ENCODE measurements around the gene MBD2. TPM values are rescaled to one million over a fixed set of nuclear protein-coding genes. Genes with fewer than 3 reads are reported as not detected.
A peak's percentile ranks its signal among the peaks of the same experiment; 100 is the strongest.

MBD2 gene
- total RNA-seq, 1 donor from 2014 or later: 52.2 TPM

GRCh38 chr18:54159906-54160305, 64.6 kb downstream of the MBD2 start:
- no peak overlapping the region for H3K4me3 Mint-ChIP-seq (ENCODE audit: unreplicated experiment)
- DNase-seq (ENCODE audit: low spot score): no peak
- peaks cover 43% of the 10 kb centered on the region for H3K36me3 Mint-ChIP-seq (ENCODE audit: low read depth)
- H3K9me3 Mint-ChIP-seq (ENCODE audit: low read depth): no peaks in the 10 kb centered on the region
- peaks cover 45% of the 10 kb centered on the region for H3K4me1 Mint-ChIP-seq (ENCODE audit: low read depth)
- TF ChIP-seq CTCF (IDR thresholded peaks at IDR 0.05): no peak
- no peak overlapping the region for H3K27ac Mint-ChIP-seq (ENCODE audit: unreplicated experiment)
- H3K27me3 Mint-ChIP-seq (ENCODE audit: low read depth): no peaks in the 10 kb centered on the region

- TF ChIP-seq CTCF (IDR thresholded peaks at IDR 0.05): no peak
- Mint-ChIP-seq H3K4me3 (ENCODE audit: unreplicated experiment) (no peak overlapping the region), H3K27me3 (ENCODE audit: low read depth) (no peaks in the 10 kb centered on the region), H3K9me3 (ENCODE audit: low read depth) (no peaks in the 10 kb centered on the region), H3K27ac (ENCODE audit: unreplicated experiment) (peak overlapping the region; percentile 32), H3K36me3 (ENCODE audit: low read depth) (peaks cover 42% of the 10 kb centered on the region), H3K4me1 (ENCODE audit: low read depth) (peaks cover 36% of the 10 kb centered on the region)
- DNase-seq (ENCODE audit: low spot score): no peak
Measured at GRCh38 chr18:54157646-54158385, 66.7 kb downstream of the MBD2 start.

- peaks cover 38% of the 10 kb centered on the region for H3K36me3 Mint-ChIP-seq (ENCODE audit: low read depth)
- H3K27me3 Mint-ChIP-seq (ENCODE audit: low read depth): no peaks in the 10 kb centered on the region
- no peak overlapping the region for H3K4me3 Mint-ChIP-seq (ENCODE audit: unreplicated experiment)
- H3K4me1 Mint-ChIP-seq (ENCODE audit: low read depth): peaks cover 24% of the 10 kb centered on the region
- TF ChIP-seq CTCF (IDR thresholded peaks at IDR 0.05): no peak
- H3K27ac Mint-ChIP-seq (ENCODE audit: unreplicated experiment): no peak overlapping the region
- H3K9me3 Mint-ChIP-seq (ENCODE audit: low read depth): no peaks in the 10 kb centered on the region
- no peak for DNase-seq (ENCODE audit: low spot score)
Measured at GRCh38 chr18:54155412-54155811, 69.1 kb downstream of the MBD2 start.

GRCh38 chr18:54154231-54154630, 70.2 kb downstream of the MBD2 start:
- Mint-ChIP-seq H3K4me3 (ENCODE audit: unreplicated experiment) (no peak overlapping the region), H3K27ac (ENCODE audit: unreplicated experiment) (no peak overlapping the region), H3K9me3 (ENCODE audit: low read depth) (no peaks in the 10 kb centered on the region), H3K4me1 (ENCODE audit: low read depth) (peaks cover 26% of the 10 kb centered on the region), H3K27me3 (ENCODE audit: low read depth) (no peaks in the 10 kb centered on the region), H3K36me3 (ENCODE audit: low read depth) (peaks cover 28% of the 10 kb centered on the region)
- no peak for DNase-seq (ENCODE audit: low spot score)
- no peak for TF ChIP-seq CTCF (IDR thresholded peaks at IDR 0.05)

GRCh38 chr18:54151376-54151775, 73.1 kb downstream of the MBD2 start:
- peaks cover 13% of the 10 kb centered on the region for H3K36me3 Mint-ChIP-seq (ENCODE audit: low read depth)
- TF ChIP-seq CTCF (IDR thresholded peaks at IDR 0.05): no peak
- H3K27me3 Mint-ChIP-seq (ENCODE audit: low read depth): no peaks in the 10 kb centered on the region
- H3K9me3 Mint-ChIP-seq (ENCODE audit: low read depth): peaks cover 2% of the 10 kb centered on the region
- no peak overlapping the region for H3K4me3 Mint-ChIP-seq (ENCODE audit: unreplicated experiment)
- DNase-seq (ENCODE audit: low spot score): no peak
- peak overlapping the region; percentile 0 for H3K27ac Mint-ChIP-seq (ENCODE audit: unreplicated experiment)
- H3K4me1 Mint-ChIP-seq (ENCODE audit: low read depth): peaks cover 33% of the 10 kb centered on the region
